GM18951 (cell line): Measurements from ENCODE around the gene CRISP3.
"Not testable (repeated sequence)": the region's sequence is repeated elsewhere in the genome, so short reads cannot be mapped to it uniquely, and the experiment has no call there.

ENCODE experiments used
- POLR2A ChIP-seq: IDR thresholded peaks from 4 replicates; pipeline ENCODE4 v1.6.1; 2011; ENCODE audit warnings: mild to moderate bottlenecking; ENCODE audit not compliant: insufficient read length, insufficient read depth; ENCODE audit errors: extremely low read depth
- in situ Hi-C: fragments of 300-500 bp; cut with MboI; formaldehyde crosslinking; loops from one replicate; pipeline ENCODE4 v1.12.0; 2022; ENCODE audit warnings: low sequenced_read_pairs, mixed read lengths, inconsistent platforms; ENCODE audit not compliant: unreplicated experiment

CRISP3 gene

DNA sequence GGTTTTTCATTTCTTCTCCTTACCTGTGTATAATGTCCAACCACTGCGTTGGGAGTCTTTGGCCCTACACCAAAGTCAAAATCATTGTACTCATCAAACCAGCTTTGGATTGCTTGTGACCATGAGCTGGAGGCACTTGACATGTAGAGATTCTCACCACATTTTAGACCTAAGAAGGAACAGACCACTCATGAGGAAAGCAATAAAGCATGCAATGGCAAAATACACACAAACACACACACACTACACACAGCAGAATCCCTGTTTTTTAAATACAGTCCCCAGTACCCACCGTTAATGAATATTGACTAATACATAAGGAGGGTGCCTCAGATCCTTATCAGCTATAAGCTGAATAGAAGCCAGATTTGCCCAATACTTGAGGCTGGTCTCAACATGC lies 10.5 kb downstream of the CRISP3 start:
- TF ChIP-seq POLR2A: no peak
- in situ Hi-C loops: loop anchor here (10.0 kb wide), 1 partner anchor 1469 kb away; no protein-coding TSS in a partner anchor

DNA sequence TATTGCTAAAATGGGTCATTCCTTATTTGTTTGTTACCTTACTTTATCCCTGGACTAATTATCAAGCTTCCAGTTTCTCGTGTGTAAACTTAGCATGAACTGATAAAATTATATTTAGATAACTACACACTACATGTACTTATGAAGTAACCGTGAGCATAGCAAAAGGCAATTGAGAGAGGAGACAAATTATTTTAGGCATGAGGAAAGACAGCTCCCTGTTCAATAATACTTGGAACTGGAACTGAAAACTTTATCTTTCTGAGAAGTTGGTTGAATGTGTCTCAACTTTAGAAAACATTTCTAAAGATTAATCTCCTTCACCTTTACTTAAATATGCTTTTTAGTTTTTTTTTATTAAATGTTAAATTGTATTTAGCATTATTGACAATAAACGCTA lies 11.4 kb downstream of the CRISP3 start:
- in situ Hi-C loops: loop anchor here (10.0 kb wide), 1 partner anchor 1468 kb away; no protein-coding TSS in a partner anchor
- no peak for TF ChIP-seq POLR2A

DNA sequence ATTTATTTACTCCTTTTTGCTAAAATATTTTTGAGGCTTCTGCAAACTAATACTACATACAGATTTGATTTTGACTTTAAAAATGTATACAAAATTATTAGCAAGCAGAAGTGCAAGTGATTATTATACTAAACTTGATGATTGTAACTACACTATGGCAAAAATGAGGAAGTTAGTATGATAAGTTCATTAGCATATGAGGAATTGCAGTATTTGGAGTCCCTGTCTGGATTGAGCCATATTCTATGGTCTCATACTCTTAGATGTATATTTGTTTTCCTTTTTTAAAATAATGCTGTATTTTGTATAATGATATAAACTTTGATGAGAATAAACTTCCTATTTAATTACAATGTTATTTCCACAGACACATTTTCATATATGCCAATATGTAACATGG lies 13.9 kb downstream of the CRISP3 start:
- TF ChIP-seq POLR2A: no peak
- in situ Hi-C loops: loop anchor here (10.0 kb wide), 1 partner anchor 1465 kb away; no protein-coding TSS in a partner anchor

DNA sequence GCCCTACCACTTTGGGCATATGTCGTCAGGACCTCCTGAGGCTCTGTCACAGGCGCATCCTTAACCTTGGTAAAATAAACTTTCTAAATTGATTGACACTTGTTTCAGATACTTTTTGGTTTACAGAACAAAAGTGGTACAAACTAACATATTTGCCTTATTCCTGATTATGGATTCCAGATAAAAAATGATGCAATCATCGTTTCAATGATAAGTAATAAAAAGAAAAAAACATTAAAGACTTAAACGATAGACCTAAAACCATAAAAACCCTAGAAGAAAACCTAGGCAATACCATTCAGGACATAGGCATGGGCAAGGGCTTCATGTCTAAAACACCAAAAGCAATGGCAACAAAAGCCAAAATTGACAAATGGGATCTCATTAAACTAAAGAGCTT lies 20.3 kb downstream of the CRISP3 start:
- in situ Hi-C loops: not testable (repeated sequence)

DNA sequence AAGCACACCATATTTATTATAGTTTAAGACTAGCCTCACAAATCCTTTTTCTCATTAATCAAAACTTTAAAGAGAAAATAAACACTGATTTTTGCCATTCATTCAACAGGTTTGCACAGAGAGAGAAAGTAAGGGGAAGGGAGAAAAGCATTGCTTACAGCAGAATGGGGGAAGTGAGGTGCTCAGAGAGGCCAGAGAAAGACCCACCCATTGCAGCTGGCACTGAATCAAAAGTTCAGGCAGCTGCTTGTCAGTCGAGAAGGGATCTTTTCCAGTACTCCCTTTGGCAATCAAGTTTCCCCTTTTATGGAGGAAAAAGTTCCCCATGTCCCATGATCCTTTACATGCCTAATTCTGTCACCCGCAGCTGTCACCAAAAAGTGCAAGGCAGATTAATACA lies 22.9 kb downstream of the CRISP3 start:
- no peak for TF ChIP-seq POLR2A
- in situ Hi-C loops: no loop called here

DNA sequence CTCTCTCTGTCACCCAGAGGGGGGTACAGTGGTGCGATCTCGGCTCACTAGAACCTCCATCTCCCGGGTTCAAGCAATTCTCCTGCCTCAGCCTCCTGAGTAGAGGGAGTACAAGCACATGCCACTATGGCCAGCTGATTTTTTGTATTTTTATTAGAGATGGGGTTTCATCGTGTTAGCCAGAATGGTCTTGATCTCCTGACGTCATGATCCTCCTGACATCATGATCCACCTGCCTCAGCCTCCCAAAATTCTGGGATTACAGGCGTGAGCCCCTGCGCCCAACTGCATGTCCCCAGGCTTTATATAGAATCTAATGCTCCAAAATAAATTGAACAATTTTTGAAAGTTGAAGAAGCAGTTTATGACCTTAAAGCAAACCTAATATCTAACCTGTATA lies 23.8 kb downstream of the CRISP3 start:
- in situ Hi-C loops: no loop called here
- TF ChIP-seq POLR2A: no peak

DNA sequence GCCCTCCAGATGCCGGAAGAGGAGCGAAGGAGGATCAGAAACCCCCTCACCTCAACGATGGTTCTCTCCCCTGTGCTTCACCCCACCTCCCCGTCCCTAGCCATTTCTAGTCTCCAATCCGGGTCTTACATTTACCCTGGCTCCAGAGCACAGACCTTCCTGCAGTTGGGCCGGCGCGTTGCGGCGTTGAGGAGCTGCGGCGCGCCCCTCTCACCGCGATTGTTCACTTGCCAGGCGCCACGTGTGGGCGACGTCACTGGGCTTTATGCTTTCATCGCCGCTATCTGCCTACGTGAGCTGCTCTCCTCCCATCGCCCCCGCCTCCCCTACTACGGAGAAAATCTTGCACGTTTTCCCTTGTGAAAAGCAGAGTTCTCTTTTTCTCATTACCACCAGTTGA lies 30.8 kb downstream of the CRISP3 start, which contains the start of gene CRISP2:
Gene CRISP2, minus strand, starts transcription at position 198 of the 400 bp plus-strand sequence. CDS start 4,347 bp downstream, outside the sequence.
- TF ChIP-seq POLR2A: no peak
- in situ Hi-C loops: no loop called here

DNA sequence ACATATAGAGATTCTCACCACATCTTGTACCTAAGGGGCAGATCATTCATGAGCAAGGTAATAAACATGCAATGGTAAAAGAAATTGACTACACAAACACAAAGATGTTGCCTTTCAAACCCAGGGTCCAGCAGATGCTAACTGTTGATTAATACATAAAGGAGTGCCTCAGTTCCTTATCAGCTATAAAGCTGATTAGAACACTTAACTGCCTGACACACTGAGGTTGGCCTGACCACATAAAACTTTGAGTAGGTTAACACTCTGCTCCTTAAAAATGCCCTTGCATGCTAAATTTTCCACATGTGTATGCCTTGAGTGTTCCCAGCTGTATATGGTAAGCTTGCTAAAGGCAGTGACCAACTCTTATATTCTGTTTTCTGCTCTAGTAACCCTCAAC lies 45.7 kb downstream of the CRISP3 start:
- in situ Hi-C loops: no loop called here

DNA sequence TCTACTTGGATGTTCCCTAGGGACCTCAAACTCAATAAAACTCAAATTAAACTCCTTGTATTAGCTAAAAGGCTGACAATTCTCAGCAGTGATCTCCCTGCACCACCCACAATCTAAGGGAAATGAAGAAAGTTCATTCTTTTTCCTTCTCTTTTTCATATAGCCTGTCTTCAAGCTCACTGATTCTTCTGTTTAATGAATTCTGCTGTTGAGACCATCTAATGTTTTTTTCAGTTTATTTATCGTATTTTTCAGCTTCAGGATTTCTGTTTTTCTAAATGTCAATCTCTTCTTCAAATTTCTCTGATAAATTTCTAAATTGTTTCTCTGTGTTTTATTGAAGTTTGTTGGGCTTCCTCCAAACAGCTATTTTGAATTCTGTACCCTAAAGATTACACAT lies 50.7 kb downstream of the CRISP3 start:
- TF ChIP-seq POLR2A: no peak
- in situ Hi-C loops: no loop called here

More for the DNA sequence above, 45.7 kb downstream of the CRISP3 start:
- TF ChIP-seq POLR2A: no peak

DNA sequence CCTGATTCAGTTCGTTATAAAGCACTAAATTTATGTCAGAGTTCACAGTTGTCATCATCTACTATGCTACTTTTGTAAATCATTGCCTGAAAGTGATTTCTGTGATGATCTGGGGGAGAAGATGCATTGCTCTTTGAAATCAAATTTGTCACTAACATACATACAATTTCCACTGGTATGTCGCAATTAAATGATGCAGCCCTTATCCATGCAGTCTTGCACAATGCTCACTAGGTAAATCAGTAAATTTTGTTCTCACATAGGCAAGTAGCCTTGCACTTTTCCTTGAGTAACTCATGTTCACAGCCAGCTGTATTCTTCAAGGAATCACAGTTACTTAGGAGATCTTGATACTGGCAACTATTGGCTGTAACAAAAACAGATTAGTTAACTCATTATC lies 51.7 kb downstream of the CRISP3 start:
- TF ChIP-seq POLR2A: no peak
- in situ Hi-C loops: no loop called here
